ACHN (cell line): ENCODE data around the gene GPR37L1.
A peak's percentile ranks its signal among the peaks of the same experiment; 100 is the strongest.

Experiments used
- DNase-seq: peaks from one replicate; pipeline ENCODE4 v3.0.0-alpha.2; 2015
- in situ Hi-C: cut with HindIII; loops from 2 replicates; pipeline ENCODE4 v1.10.0; 2017; ENCODE audit warnings: low sequenced_read_pairs, low pct_ligation_motif_present, low pct_unique_long_range_greater_than_20kb

GPR37L1 gene

DNA sequence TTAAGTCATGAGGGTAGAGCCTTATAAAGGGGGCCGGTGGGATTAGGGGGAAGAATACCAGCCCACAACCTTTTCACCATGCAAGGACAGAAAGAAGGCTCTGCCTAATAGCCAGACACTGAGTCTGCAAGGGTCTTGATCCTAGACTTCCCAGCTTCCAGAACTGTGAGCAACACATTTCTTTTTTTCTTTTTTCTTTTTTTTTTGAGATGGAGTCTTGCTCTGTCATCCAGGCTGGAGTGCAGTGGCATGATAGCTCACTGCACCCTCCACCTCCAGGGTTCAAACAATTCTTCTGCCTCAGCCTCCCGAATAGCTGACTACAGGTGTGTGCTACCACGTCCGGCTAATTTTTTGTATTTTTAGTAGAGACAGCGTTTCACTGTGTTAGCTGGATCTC lies 23.6 kb downstream of the GPR37L1 start:
- DNase-seq, result no peak
- in situ Hi-C loops, result no loop called here

DNA sequence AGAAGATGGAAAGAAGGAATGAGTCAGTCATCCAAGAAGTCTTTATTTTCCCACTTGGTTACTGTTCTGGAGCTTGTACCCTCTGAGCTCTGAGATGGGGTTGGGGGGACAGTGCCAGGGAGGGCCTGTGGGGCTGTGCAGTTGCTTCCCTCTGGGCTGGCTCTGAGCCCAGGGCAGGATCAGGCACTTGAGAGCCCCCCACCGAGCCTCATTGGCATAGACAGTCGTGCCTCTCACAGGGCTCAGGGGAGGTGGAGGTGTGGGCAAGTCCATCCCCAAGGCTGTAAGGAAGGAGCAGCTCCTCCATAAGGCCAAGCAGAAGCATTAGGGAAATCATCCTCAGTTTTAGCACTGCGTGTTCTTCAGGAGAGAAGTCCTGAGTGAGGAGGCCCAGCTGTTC lies 24.3 kb downstream of the GPR37L1 start:
- no peak for DNase-seq
- in situ Hi-C loops, result no loop called here

DNA sequence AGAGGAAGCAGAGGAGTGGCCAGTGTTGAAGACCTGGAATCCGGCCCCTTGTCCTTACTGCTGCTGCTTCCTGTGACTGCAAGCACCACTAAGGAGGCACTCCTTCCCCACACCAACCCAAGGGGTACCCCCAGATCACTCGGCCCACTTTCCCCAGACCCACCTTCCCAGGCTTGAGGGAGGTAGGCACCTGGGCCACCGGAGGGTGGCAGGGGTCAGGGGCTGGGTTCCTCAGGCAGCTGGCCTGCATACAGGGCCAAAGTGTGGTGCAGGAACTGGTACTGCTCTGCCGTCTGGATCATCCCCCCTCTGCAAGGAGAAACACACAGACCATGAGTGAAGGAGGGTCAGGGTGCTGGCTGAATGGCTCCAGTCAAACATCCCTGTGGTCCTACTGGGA lies 25.7 kb downstream of the GPR37L1 start:
- in situ Hi-C loops, result no loop called here
- DNase-seq, result no peak

DNA sequence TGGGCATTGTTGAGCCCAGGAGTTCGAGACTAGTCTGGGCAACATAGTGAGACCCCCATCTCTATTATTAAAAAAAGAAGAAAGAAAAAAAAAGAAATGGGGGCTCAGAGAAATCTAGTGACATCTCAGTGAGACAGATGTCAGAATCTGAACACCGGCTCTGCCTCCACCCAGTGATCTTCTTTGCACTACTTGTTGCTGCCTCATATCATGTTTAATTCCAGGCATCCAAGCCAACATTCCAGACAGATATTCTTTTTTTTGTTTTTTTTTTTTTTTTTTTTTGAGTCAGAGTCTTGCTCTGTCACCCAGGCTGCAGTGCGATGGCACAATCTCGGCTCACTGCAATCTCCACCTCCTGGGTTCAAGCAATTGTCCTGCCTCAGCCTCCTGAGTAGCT lies 26.8 kb downstream of the GPR37L1 start:
- in situ Hi-C loops, result no loop called here
- DNase-seq, result no peak

DNA sequence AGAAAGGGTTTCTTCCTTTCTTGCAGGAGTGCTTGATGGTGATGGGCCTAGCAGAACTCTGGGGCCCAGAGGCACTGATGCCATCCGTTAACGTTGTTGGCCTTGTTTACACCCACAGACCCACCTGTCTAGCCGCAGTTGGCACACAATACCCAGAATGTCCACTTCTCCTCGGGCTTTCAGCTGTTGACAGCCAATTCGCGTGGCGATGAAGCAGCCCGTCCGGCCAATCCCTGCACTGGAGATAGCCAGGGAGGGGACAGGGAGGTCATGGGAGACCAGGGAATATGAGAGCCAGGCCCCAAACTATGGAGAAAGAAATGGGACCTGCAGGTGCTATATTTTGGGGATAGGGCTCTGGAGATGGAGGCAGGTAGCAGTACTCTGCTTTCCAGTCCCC lies 27.5 kb downstream of the GPR37L1 start:
- DNase-seq, result no peak
- in situ Hi-C loops, result no loop called here

DNA sequence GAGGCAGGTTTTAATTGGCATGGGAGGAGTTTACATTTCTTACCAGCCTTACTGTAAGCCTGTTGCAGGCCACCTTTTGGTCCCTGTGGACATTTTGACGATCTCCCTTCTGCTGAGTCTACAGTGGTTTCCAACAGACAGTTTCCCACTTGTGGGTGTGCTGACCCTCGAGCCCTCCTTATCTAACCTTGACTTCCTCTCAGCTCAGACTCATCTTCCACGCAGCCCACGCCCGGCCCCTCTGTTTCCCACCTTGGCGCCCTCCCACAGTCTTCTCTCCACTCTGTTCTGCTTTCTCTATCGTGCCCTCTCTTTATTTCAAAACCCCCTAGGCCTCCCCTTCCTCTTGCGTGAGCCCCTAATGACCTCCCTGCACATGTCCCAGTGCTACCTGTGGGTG lies 27.9 kb downstream of the GPR37L1 start:
- in situ Hi-C loops, result no loop called here

DNA sequence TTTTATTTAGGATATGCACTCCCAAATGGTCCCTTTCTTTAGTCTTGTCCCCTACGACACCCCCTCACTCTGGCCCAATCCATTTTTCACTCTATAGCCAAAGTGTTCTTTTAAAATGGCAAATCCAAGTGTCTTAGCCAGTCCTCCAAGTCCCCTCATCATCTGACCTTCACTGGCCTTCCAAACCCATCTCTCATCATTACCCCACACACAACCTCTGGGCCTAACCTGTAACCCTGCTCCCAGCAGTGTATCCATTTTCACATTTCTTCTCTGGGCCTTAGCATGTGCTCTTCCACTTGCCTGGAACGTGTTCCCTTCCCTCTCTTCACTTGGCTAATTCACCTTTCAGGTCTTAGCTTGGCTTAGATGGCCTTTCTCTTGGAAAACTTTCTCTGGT lies 28.3 kb downstream of the GPR37L1 start:
- in situ Hi-C loops, result no loop called here
- DNase-seq, result no peak

More for the DNA sequence above, 27.9 kb downstream of the GPR37L1 start:
- DNase-seq, result no peak

DNA sequence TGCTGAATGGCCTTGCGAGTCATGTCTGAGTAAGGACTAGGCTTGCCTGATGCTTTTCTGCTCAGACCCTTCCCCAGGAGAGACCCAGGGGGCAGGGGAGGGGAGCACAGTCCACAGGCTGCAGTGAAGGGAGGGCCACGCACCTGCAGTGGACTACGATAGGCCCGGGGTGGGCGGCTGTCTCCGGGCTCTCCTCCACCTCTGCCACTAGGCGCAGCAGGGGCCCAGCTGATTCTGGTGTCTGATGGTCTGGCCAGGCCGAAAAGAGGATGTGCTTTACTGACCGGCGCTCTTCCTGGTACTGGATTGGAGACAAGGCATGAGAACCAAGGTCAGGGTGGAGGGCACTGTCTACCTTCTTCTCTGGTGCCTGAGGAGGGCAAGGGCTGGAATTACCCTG lies 29.7 kb downstream of the GPR37L1 start:
- DNase-seq, result no peak

DNA sequence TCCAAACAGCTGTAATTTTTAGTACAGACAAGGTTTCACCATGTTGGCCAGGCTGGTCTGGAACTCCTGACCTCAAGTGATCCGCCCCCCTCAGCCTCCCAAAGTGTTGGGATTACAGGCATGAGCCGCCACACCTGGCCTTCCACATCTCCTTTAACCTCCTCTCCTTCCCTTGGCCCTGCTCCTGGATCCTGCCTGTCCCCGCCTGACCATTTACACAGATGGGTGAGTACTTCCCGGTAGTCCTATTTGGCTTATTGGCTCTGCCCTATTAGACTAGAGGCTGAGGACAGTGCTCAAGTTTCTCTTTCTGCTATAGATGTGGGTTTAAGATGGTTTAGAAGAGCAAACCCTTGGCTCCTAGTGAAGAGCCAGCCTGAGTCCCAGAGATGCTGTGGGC lies 30.6 kb downstream of the GPR37L1 start:
- in situ Hi-C loops, result no loop called here
- DNase-seq, result no peak

More for the DNA sequence above, 29.7 kb downstream of the GPR37L1 start:
- in situ Hi-C loops, result no loop called here

DNA sequence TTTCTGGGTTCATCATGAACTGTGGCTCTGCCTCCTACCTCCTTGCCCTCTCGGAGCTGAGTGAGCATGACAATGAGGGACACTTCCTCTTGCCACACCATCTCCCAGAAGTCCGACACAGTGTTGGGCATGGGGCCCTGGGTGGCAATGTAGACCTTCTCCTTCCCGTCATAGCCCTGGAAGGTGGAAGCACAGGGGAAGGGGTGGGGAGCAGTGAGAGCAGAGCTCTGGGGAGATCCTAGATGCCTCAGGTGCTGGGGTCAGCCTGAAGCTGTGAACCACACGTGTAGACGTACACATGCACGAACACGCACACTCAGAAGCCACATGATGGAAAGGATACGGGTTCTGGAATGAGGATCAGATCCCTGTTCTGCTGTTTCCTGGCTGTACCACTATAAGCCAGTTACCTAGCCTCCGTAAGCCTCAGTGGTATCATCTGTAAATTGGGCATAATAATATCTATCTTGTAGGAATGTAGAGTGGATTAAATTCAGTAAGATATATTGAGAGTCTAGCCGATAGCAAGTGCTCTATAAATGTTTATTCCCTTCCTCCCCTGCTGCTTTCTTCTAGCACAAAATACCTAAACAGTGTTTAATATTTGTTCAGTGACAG lies 31.5 kb downstream of the GPR37L1 start:
- in situ Hi-C loops, result no loop called here
- no peak for DNase-seq

DNA sequence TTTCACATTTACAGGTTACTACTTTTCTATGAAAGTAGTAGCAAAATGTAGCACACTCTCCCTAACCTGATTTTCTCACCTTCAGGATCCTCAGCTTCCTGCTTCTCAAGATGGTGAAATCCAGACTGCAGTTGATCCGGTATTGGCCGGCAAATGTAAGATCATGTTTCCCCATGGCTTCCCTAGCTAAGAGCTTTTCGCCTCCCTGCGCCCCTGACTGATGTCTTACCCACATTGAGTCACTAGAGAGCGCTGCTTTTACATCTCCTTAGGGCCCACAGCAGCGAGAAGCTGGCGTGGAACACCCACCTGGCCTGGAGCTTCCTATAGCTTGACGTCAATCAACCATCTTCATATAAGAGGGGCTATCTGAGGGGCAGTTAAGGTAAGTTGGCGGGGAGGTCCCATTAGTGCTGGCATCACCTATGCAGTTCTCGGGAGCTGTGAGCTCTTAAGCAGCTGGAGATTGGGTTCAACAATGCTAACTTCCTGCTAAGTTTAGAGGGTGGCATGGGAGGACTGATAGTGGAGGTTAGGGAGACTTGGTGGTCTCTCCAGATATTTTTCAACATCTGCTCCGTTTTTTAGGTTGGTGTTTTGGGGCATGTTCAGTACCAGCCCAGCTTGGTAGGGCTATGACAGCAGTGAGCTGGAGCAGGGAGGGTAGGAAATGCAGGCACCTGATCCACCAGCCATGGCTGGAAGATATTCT lies 32.2 kb downstream of the GPR37L1 start:
- in situ Hi-C loops, result no loop called here
- DNase-seq, result peak; percentile 57

DNA sequence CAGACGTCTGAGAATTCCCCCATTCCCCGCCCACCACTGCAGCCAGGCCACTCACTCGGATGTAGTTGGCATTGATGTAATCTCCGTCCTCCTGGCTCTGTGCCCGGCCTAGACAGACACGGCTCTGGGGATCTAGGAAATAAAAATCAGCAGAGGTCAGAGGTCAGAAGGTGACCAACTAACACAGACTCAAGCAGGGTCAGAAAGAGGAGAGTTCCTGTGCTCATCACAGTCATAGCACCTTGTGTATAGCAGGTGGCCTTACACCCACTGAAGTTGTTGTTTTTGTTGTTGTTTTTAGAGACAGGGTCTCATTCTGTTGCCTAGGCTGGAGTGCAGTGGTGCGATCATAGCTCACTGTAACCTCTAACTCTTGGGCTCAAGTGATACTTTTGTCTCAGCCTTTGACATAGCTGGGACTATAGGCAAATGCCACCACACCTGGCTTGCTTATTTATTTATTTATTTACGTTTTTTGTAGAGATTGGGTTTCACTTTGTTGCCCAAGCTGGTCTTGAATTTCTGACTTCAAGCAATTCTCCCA lies 32.8 kb downstream of the GPR37L1 start:
- peak; percentile 47 for DNase-seq
- in situ Hi-C loops, result no loop called here

DNA sequence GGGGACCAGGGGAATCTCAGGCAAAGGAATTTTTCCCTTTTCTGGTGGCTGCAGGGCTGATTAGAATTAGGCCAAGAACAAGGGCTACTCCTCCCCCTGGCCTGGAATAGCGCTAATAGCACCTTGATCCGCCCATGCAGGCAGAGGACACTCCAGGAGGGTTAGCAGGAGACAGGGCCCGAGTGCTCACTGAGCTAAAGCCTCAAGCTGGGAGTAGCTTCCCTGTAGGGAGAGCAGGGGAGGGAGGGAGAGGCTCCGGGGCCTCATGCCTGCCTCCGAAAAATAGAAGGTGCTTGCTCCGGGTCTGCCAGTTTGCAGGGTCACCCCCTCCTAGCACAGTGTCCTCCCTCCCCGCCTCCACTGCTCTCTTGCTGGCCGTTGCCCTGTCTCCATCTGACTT lies 33.9 kb downstream of the GPR37L1 start:
- DNase-seq, result no peak
- in situ Hi-C loops, result no loop called here

DNA sequence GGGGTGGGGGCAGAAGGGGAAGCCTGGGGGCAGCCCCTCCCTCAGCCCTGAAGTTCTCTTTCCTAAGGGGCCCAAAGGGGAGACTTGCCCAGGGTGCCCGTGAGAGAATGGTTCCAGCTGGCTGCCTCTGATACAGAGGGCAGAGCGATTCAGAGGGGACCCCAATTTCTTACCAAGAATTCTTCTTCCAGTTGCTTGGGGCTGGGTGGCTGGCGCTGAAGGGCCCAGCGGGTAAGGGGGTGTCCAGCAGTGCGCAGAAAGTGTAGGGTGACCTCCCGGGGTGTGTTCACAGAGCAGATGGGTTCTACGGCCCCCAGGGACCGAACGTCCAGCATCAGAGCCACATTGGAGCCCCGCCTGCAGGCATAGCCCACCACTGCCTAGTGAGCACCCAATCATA lies 35.2 kb downstream of the GPR37L1 start:
- no peak for DNase-seq
- in situ Hi-C loops, result no loop called here

DNA sequence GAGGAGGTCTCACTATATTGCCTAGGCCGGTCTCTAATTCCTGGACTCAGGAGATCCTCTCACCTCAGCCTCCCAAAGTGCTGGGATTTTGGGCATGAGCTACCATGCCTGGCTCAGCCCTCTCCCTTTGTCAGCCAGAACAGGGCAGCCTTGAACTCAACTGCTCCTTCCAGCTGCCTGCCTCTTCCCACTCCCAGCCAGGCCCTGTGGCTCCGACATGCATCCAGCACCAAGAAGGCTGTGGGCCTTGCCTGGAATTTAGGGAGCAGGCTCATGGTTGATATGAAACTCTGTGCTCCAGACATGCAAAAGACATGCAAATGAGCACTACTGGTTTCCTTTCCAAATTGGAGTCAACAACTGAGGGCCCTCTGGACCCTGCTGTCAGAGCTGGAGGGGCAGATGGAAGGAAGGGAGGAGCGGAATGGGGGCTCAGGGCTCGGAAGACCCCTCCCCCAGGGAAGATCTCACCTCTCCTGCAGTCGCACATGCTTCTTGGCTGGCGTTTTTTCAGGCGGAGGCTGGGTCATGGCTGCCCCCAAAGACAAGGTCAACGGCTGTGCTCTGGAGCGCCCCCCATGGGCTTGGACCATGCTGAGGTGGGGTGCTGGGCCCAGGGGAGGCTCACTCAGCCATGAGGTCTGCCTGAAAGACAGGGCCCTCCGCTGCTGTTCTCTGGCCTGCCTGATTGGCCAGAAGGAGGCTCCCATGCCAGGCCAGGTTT lies 36.3 kb downstream of the GPR37L1 start:
- no peak for DNase-seq
- in situ Hi-C loops, result no loop called here

DNA sequence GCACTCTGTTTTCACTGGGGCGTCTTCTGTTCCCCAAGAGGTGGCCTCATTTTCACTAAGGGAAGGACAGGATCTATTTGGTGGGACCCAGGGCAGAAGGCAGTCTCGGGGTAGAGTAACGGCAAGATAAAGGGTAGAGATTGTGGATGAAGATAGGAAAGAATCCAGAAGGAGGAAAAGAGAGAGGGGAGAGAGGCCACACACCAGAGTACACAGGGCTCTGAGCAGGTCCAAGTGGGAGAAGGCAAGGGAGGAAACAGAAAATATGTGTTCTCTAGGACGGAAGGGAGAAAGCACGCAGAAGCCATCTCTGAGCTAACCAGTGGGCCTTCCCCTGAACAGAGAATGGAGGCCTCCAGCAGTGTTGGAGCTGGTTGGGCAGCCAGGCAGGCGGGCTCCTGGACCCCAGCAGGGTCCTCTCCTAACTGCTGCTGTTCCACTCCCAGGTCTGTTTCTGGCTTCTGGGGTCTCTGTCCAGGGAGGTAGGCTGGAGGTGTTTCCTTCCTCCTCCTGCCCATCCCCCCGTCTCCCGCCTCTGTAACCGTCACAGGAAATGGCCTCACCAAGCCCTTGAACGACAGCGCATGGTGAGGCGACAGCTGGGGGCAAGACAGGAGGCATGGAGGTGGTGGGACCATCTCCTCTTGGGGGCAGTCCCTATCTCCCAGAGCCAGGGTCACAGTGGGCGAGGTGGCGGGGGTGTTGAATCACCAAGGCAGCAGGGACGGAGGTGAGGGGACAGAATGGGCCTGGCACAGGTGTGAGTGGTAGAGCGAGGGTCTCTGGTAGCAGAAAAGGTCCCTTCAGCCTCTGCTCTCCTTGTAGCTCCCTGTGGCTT lies 37.0 kb downstream of the GPR37L1 start:
- no peak for DNase-seq

DNA sequence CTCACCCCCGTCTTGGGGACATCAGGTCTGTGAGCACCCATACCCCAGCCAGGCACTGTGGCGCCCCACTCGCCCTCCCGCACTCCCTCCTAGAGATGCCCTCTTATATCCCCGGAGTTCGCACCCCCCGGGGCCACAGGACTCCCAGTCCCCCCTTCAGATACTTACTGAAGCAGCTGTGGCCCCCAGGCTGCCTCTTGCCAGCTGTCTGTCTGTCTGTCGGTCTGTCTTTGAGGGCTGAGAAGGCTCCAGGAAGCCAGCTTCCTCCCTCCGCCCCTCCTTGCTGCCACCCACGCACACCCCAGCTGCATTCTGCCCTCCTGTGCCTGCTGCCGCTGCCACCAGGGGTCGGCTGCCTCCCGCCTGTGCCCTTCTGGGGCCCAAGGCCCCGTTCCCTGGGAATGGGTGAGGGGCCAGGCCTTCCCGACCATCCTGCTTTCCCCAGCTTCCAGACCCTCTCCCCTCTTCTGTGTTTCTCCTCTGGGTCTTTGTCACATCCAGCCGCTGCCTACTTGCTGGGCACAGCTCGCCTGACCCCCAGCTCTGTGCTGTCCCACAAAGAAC lies 37.7 kb downstream of the GPR37L1 start, which contains the start of gene PTPN7:
Gene PTPN7, minus strand, starts transcription at position 226 of the 564 bp plus-strand sequence. CDS start 1,200 bp downstream, outside the sequence.
- in situ Hi-C loops, result no loop called here
- no peak for DNase-seq

More for the DNA sequence above, 37.0 kb downstream of the GPR37L1 start:
- in situ Hi-C loops, result no loop called here
